Activated T-helper 1 cell treated with anti-CD3 and anti-CD28 coated beads, Interleukin-12 subunit alpha, Interleukin-12 subunit beta, Interleukin-2, Interleukin-4 antibody, amounts not matched to agents 30 ng/mL and 10 ng/mL and 1 ng/mL, durations not matched to agents 14 hours and 24 hours and 36 hours (primary cell): ENCODE results near the gene CNOT6L. TPM values are rescaled to one million over a fixed set of nuclear protein-coding genes. Genes with fewer than 3 reads are reported as not detected.
A peak's percentile ranks its signal among the peaks of the same experiment; 100 is the strongest.

ENCODE experiments used
- DNase-seq: peaks from one replicate; pipeline ENCODE4 v3.0.0; 2021; ENCODE audit warnings: low spot score
- H3K27ac Mint-ChIP-seq: one replicate; pipeline ENCODE4 v1.8.0; 2021; ENCODE audit warnings: mild to moderate bottlenecking, mixed read lengths
- H3K27me3 Mint-ChIP-seq: one replicate; pipeline ENCODE4 v1.8.0; 2022; ENCODE audit warnings: mild to moderate bottlenecking, moderate library complexity, mixed read lengths; ENCODE audit not compliant: insufficient read depth
- H3K36me3 Mint-ChIP-seq: one replicate; pipeline ENCODE4 v1.8.0; 2021; ENCODE audit warnings: low read depth, mixed read lengths
- H3K4me1 Mint-ChIP-seq: one replicate; pipeline ENCODE4 v1.8.0; 2021; ENCODE audit warnings: low read depth, mixed read lengths
- H3K4me3 Mint-ChIP-seq: one replicate; pipeline ENCODE4 v1.8.0; 2021; ENCODE audit warnings: mild to moderate bottlenecking, moderate library complexity, mixed read lengths
- H3K9me3 Mint-ChIP-seq: one replicate; pipeline ENCODE4 v1.8.0; 2021; ENCODE audit warnings: mixed read lengths
- intact Hi-C: fragments of 100-400 bp; cut with micrococcal nuclease; formaldehyde crosslinking; loops from one replicate; pipeline ENCODE4 v1.15.1; 2024
- total RNA-seq: library from RNA; stranded (reverse); gene quantifications from 2 replicates; pipeline ENCODE4 v1.2.3, GENCODE V29; 2022

Gene CNOT6L
- total RNA-seq, 1 donor from 2014 or later: 121 TPM

GRCh38 chr4:77845929-77846328, 26.8 kb upstream of the CNOT6L start:
- Mint-ChIP-seq H3K4me1 (peaks cover 26% of the 10 kb centered on the region), H3K4me3 (no peak overlapping the region), H3K9me3 (no peaks in the 10 kb centered on the region), H3K27me3 (no peaks in the 10 kb centered on the region), H3K27ac (no peak overlapping the region), H3K36me3 (peaks cover 2% of the 10 kb centered on the region)
- no peak for DNase-seq
- intact Hi-C loops: loop anchor here (1.0 kb wide), 1 partner anchor 16 kb away; the partner anchor contains the start of gene MRPL1

GRCh38 chr4:77845400-77845799, 26.2 kb upstream of the CNOT6L start:
- no peaks in the 10 kb centered on the region for H3K27me3 Mint-ChIP-seq
- peaks cover 2% of the 10 kb centered on the region for H3K36me3 Mint-ChIP-seq
- no peak for DNase-seq
- H3K27ac Mint-ChIP-seq: peak overlapping the region; percentile 78
- intact Hi-C loops: loop anchor here (1.0 kb wide), 1 partner anchor 17 kb away; the partner anchor contains the start of gene MRPL1
- no peaks in the 10 kb centered on the region for H3K9me3 Mint-ChIP-seq
- peak overlapping the region; percentile 48 for H3K4me3 Mint-ChIP-seq
- H3K4me1 Mint-ChIP-seq: peaks cover 26% of the 10 kb centered on the region

- no peak for DNase-seq
- Mint-ChIP-seq H3K27ac (peak overlapping the region; percentile 78), H3K36me3 (peaks cover 2% of the 10 kb centered on the region), H3K9me3 (no peaks in the 10 kb centered on the region), H3K4me1 (peaks cover 26% of the 10 kb centered on the region), H3K4me3 (peak overlapping the region; percentile 23), H3K27me3 (no peaks in the 10 kb centered on the region)
- intact Hi-C loops: no loop called here
Observed at GRCh38 chr4:77844363-77844762, 25.2 kb upstream of the CNOT6L start.

GRCh38 chr4:77843628-77844027, 24.5 kb upstream of the CNOT6L start:
- DNase-seq: no peak
- H3K36me3 Mint-ChIP-seq: peaks cover 2% of the 10 kb centered on the region
- intact Hi-C loops: loop anchor here (1.0 kb wide), 2 partner anchors 10 to 23 kb away; no protein-coding TSS in a partner anchor
- no peaks in the 10 kb centered on the region for H3K9me3 Mint-ChIP-seq
- peak overlapping the region; percentile 78 for H3K27ac Mint-ChIP-seq
- peaks cover 26% of the 10 kb centered on the region for H3K4me1 Mint-ChIP-seq
- peak overlapping the region; percentile 23 for H3K4me3 Mint-ChIP-seq
- no peaks in the 10 kb centered on the region for H3K27me3 Mint-ChIP-seq

- Mint-ChIP-seq H3K36me3 (peaks cover 2% of the 10 kb centered on the region), H3K27me3 (no peaks in the 10 kb centered on the region), H3K4me3 (no peak overlapping the region), H3K9me3 (no peaks in the 10 kb centered on the region), H3K4me1 (peaks cover 7% of the 10 kb centered on the region), H3K27ac (peak overlapping the region; percentile 31)
- no peak for DNase-seq
- intact Hi-C loops: no loop called here
Observed at GRCh38 chr4:77834403-77834802, 15.2 kb upstream of the CNOT6L start.

- no peak overlapping the region for H3K27ac Mint-ChIP-seq
- H3K9me3 Mint-ChIP-seq: no peaks in the 10 kb centered on the region
- H3K36me3 Mint-ChIP-seq: peaks cover 2% of the 10 kb centered on the region
- H3K4me3 Mint-ChIP-seq: no peak overlapping the region
- no peaks in the 10 kb centered on the region for H3K27me3 Mint-ChIP-seq
- intact Hi-C loops: no loop called here
- peaks cover 7% of the 10 kb centered on the region for H3K4me1 Mint-ChIP-seq
- no peak for DNase-seq
Observed at GRCh38 chr4:77833126-77833724, 14.1 kb upstream of the CNOT6L start.

GRCh38 chr4:77827343-77827742, 8.2 kb upstream of the CNOT6L start:
- Mint-ChIP-seq H3K9me3 (no peaks in the 10 kb centered on the region), H3K4me3 (no peak overlapping the region), H3K36me3 (no peaks in the 10 kb centered on the region), H3K4me1 (peaks cover 14% of the 10 kb centered on the region), H3K27ac (no peak overlapping the region), H3K27me3 (no peaks in the 10 kb centered on the region)
- intact Hi-C loops: loop anchor here (10.0 kb wide), 1 partner anchor 1833 kb away; the partner anchor contains the start of gene SDAD1
- no peak for DNase-seq

GRCh38 chr4:77826275-77826674, 7.1 kb upstream of the CNOT6L start:
- Mint-ChIP-seq H3K4me1 (peaks cover 25% of the 10 kb centered on the region), H3K4me3 (no peak overlapping the region), H3K9me3 (no peaks in the 10 kb centered on the region), H3K36me3 (peaks cover 2% of the 10 kb centered on the region), H3K27ac (no peak overlapping the region), H3K27me3 (no peaks in the 10 kb centered on the region)
- no peak for DNase-seq
- intact Hi-C loops: loop anchor here (10.0 kb wide), 1 partner anchor 1831 kb away; the partner anchor contains the start of gene SDAD1

- DNase-seq: peak; percentile 14
- peaks cover 5% of the 10 kb centered on the region for H3K27me3 Mint-ChIP-seq
- peaks cover 34% of the 10 kb centered on the region for H3K4me1 Mint-ChIP-seq
- H3K9me3 Mint-ChIP-seq: no peaks in the 10 kb centered on the region
- H3K27ac Mint-ChIP-seq: peak overlapping the region; percentile 99
- H3K4me3 Mint-ChIP-seq: peak overlapping the region; percentile 91
- intact Hi-C loops: loop anchor here (1.0 to 10.0 kb wide), 5 partner anchors 32 to 1827 kb away; partner anchors contain the start of genes CCNG2 and SDAD1
- peaks cover 9% of the 10 kb centered on the region for H3K36me3 Mint-ChIP-seq
Observed at GRCh38 chr4:77821775-77822174, 2.6 kb upstream of the CNOT6L start.

GRCh38 chr4:77820649-77821561, 1.7 kb upstream of the CNOT6L start:
- no peak for DNase-seq
- Mint-ChIP-seq H3K27me3 (peaks cover 5% of the 10 kb centered on the region), H3K27ac (peak overlapping the region; percentile 99), H3K36me3 (peaks cover 9% of the 10 kb centered on the region), H3K4me1 (peaks cover 38% of the 10 kb centered on the region), H3K4me3 (peak overlapping the region; percentile 91), H3K9me3 (no peaks in the 10 kb centered on the region)
- intact Hi-C loops: loop anchor here (1.0 to 10.0 kb wide), 9 partner anchors 20 to 1826 kb away; partner anchors contain the start of genes CCNG2, MRPL1 and SDAD1

- H3K4me1 Mint-ChIP-seq: peaks cover 47% of the 10 kb centered on the region
- H3K9me3 Mint-ChIP-seq: no peaks in the 10 kb centered on the region
- DNase-seq: peak; percentile 92
- H3K4me3 Mint-ChIP-seq: peak overlapping the region; percentile 91
- peak overlapping the region; percentile 99 for H3K27ac Mint-ChIP-seq
- intact Hi-C loops: loop anchor here (1.0 to 10.0 kb wide), 10 partner anchors 19 to 1825 kb away; partner anchors contain the start of genes BMP2K, CCNG2, MRPL1 and SDAD1
- peaks cover 14% of the 10 kb centered on the region for H3K36me3 Mint-ChIP-seq
- H3K27me3 Mint-ChIP-seq: peaks cover 5% of the 10 kb centered on the region
Observed at GRCh38 chr4:77819843-77820648, 878 bp upstream of the CNOT6L start.

GRCh38 chr4:77819404-77819842, 255 bp upstream of the CNOT6L start:
- H3K4me3 Mint-ChIP-seq: peak overlapping the region; percentile 100
- peak; percentile 76 for DNase-seq
- H3K9me3 Mint-ChIP-seq: no peaks in the 10 kb centered on the region
- H3K4me1 Mint-ChIP-seq: peaks cover 53% of the 10 kb centered on the region
- peak overlapping the region; percentile 100 for H3K27ac Mint-ChIP-seq
- peaks cover 18% of the 10 kb centered on the region for H3K36me3 Mint-ChIP-seq
- peaks cover 5% of the 10 kb centered on the region for H3K27me3 Mint-ChIP-seq
- intact Hi-C loops: loop anchor here (5.0 kb wide), 2 partner anchors 37 to 958 kb away; partner anchors contain the start of gene BMP2K
